GM12864 (cell line): ENCODE results near the gene HIVEP2.

Experiments used
- DNase-seq: peaks from one replicate; pipeline ENCODE4 v3.0.0-alpha.2; 2011; ENCODE audit warnings: low read depth
- H3K4me3 ChIP-seq: 2 replicates; pipeline ENCODE4 v1.5.1; 2011; ENCODE audit warnings: mild to moderate bottlenecking, low read depth, low read length, control low read depth
- CTCF ChIP-seq: IDR thresholded peaks from 2 replicates; pipeline ENCODE4 v1.5.1; 2011; ENCODE audit warnings: low read depth, mild to moderate bottlenecking, moderate library complexity, low read length, control low read depth, inconsistent platforms; ENCODE audit errors: missing control alignments

Gene HIVEP2

GRCh38 chr6:142879527-142879926, 65.4 kb downstream of the HIVEP2 start:
- H3K4me3 ChIP-seq, result no peak overlapping the region
- no peak for TF ChIP-seq CTCF
- DNase-seq, result no peak

GRCh38 chr6:142879076-142879475, 65.9 kb downstream of the HIVEP2 start:
- no peak for DNase-seq
- TF ChIP-seq CTCF, result no peak
- no peak overlapping the region for H3K4me3 ChIP-seq

GRCh38 chr6:142878407-142878806, 66.6 kb downstream of the HIVEP2 start:
- H3K4me3 ChIP-seq, result no peak overlapping the region
- DNase-seq, result no peak
- TF ChIP-seq CTCF, result no peak

GRCh38 chr6:142874676-142875075, 70.3 kb downstream of the HIVEP2 start:
- DNase-seq, result no peak
- TF ChIP-seq CTCF, result no peak
- no peak overlapping the region for H3K4me3 ChIP-seq

GRCh38 chr6:142872376-142872775, 72.6 kb downstream of the HIVEP2 start:
- no peak for TF ChIP-seq CTCF
- H3K4me3 ChIP-seq, result no peak overlapping the region
- no peak for DNase-seq

- no peak overlapping the region for H3K4me3 ChIP-seq
- TF ChIP-seq CTCF, result no peak
- DNase-seq, result no peak
These were observed 73.1 kb downstream of the HIVEP2 start for GRCh38 chr6:142871910-142872331.

- DNase-seq, result no peak
- H3K4me3 ChIP-seq, result no peak overlapping the region
- TF ChIP-seq CTCF, result no peak
These were observed 74.1 kb downstream of the HIVEP2 start for GRCh38 chr6:142870787-142871415.
